ENCODE results near the gene BMP8A. TPM values are rescaled to one million over a fixed set of nuclear protein-coding genes. Genes with fewer than 3 reads are reported as not detected.

BMP8A gene
- total and polyA plus RNA-seq, 8 donors = 0.37 to 0.82 (median 0.64) TPM

DNA sequence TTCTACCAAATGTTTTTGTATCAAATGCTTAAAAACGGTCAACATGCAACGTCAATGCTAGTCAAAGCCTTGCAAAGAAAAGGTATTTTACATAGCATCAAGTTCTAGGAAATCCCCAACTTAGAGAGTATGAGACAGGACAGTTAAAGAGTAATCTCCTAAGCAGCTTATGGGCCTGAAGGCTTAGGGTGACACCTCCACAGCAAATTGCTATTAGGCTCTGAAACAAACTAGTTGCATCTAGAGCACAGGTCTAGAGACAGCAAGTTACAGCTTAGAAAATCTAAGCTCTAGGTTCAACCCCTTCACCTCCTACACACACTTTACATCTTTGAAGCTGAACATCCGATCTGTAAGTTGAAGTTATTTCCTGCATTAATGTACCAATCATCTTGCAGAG lies 71.5 kb downstream of the BMP8A start:
- no peak for DNase-seq
- intact Hi-C loops (cut with DNase I) = no loop called here
- H3K27ac ChIP-seq = no peak overlapping the region
- H3K27me3 ChIP-seq = no peaks in the 10 kb centered on the region
- ATAC-seq = no peak
- H3K4me1 ChIP-seq = no peaks in the 10 kb centered on the region
- TF ChIP-seq, protein P1, sequence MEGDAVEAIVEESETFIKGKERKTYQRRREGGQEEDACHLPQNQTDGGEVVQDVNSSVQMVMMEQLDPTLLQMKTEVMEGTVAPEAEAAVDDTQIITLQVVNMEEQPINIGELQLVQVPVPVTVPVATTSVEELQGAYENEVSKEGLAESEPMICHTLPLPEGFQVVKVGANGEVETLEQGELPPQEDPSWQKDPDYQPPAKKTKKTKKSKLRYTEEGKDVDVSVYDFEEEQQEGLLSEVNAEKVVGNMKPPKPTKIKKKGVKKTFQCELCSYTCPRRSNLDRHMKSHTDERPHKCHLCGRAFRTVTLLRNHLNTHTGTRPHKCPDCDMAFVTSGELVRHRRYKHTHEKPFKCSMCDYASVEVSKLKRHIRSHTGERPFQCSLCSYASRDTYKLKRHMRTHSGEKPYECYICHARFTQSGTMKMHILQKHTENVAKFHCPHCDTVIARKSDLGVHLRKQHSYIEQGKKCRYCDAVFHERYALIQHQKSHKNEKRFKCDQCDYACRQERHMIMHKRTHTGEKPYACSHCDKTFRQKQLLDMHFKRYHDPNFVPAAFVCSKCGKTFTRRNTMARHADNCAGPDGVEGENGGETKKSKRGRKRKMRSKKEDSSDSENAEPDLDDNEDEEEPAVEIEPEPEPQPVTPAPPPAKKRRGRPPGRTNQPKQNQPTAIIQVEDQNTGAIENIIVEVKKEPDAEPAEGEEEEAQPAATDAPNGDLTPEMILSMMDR (IDR thresholded peaks at IDR 0.05) = no peak
- peaks cover 4 to 97% of the 10 kb centered on the region in 2 donors for H3K36me3 ChIP-seq
- no peak overlapping the region for H3K4me3 ChIP-seq
- no peaks in the 10 kb centered on the region for H3K9me3 ChIP-seq

DNA sequence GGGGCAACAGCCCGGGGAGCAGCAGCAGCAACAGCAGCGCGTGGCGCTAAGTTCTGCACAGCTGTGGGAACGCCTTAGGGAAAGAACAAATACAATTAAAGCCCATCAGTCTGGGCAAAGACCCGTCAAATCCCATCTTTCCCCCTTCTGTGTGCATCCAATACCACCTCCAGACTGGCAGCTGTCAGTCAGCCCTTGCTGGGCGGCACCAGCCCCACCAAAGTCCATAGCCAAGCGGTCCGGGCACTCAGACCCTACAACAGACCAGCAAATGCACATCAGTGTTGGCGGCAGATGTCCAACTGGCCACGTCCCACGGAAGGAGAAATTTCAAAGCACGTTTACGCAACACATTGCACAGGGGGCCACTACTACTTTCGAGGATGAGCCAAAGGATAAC lies 72.2 kb downstream of the BMP8A start:
- Histone ChIP-seq H3K9me3 (no peaks in the 10 kb centered on the region), H3K36me3 (peaks cover 4 to 100% of the 10 kb centered on the region in 2 donors)

DNA sequence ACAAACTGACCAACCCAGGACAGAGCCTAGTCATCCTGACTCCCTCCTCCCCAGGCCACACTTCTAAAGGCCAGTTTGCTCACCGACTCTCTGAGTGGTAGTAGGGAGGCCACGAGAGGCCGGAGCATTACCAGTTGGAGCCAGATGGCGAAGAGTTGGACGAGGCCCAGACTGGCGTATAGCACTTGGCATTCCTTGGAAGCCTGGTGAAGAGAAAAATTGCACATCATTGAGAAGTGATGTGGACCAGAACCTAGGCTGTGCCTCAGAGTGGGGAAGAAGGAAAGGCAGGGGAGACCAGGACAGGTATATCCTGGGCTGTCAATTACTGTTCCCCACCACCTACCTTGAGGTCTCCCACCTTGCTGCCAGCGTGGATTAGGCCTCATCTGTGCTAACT lies 72.9 kb downstream of the BMP8A start:
- Histone ChIP-seq H3K36me3 (peaks cover 4 to 100% of the 10 kb centered on the region in 2 donors), H3K9me3 (no peaks in the 10 kb centered on the region), H3K4me1 (no peaks in the 10 kb centered on the region), H3K27me3 (no peaks in the 10 kb centered on the region), H3K4me3 (no peak overlapping the region), H3K27ac (no peak overlapping the region)
- intact Hi-C loops (cut with DNase I) = no loop called here
- ATAC-seq (no peak), DNase-seq (no peak)
- TF ChIP-seq, protein P1 (IDR thresholded peaks at IDR 0.05) = no peak

More for the DNA sequence above, 72.2 kb downstream of the BMP8A start:
- Histone ChIP-seq H3K27me3 (no peaks in the 10 kb centered on the region), H3K27ac (no peak overlapping the region), H3K4me3 (no peak overlapping the region), H3K4me1 (no peaks in the 10 kb centered on the region)
- ATAC-seq = no peak
- intact Hi-C loops (cut with DNase I) = no loop called here
- TF ChIP-seq, protein P1 (IDR thresholded peaks at IDR 0.05) = no peak
- no peak for DNase-seq

DNA sequence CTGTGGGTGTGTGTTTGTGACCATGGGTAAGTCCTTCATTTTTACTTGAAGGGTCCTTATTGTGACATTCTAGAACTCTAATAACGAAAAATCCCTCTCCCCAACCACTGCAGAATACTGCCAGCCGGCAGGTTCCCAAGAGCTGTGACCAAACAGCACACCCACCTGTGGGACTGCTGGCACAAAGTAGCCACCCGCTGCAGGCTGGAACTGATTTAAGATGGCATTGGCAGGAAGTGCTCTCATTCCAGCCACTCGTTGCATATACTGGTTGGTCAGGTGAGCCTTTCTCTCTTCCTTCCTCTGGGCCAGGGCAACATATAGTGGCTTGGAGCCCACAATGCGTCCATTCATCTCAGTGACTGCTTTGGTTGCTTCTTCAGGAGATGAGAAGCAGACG lies 73.5 kb downstream of the BMP8A start:
- ATAC-seq (no peak), DNase-seq (no peak)
- Histone ChIP-seq H3K27ac (no peak overlapping the region), H3K4me3 (no peak overlapping the region), H3K27me3 (no peaks in the 10 kb centered on the region), H3K4me1 (no peaks in the 10 kb centered on the region), H3K36me3 (peaks cover 5 to 100% of the 10 kb centered on the region in 2 donors), H3K9me3 (no peaks in the 10 kb centered on the region)
- intact Hi-C loops (cut with DNase I) = no loop called here
- TF ChIP-seq, protein P1 (IDR thresholded peaks at IDR 0.05) = no peak

DNA sequence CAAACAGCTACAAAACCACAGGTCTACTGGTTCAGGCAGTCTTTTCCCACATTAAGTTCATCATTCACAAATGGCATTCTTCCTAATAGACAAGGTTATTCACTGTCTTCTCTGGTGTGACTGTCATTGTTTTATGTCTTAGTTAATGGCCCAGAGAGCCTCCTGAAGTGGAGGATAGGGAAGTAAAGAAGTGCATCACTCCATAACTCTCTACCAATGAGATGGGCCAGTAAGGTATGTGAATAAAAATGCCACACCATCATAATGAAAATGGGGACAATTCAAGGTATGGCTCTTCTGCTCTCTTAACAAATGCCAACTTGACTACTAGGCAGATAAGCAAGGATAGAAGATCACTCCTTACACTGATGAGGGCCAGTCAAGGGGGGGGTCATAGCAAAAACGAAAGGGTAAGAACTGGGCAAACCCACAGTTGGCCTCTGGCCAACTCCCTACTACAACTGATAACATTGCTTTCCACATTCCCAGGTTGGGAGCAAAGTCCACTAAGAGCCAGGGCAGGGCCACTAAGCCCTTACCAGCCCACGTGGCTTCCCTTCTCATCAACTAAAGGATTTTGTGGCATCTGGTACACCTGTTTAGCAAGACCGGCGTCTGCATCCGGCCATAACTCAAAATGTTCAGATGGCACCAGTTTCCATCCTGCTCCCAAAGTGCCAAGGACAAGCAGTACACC lies 75.2 kb downstream of the BMP8A start:
- Histone ChIP-seq H3K36me3 (peaks cover 10 to 100% of the 10 kb centered on the region in 2 donors), H3K4me3 (no peak overlapping the region), H3K27ac (no peak overlapping the region), H3K9me3 (no peaks in the 10 kb centered on the region), H3K4me1 (no peaks in the 10 kb centered on the region), H3K27me3 (no peaks in the 10 kb centered on the region)
- ATAC-seq (peak; percentile 34), DNase-seq (no peak)
- TF ChIP-seq, protein P1 (IDR thresholded peaks at IDR 0.05) = no peak
- intact Hi-C loops (cut with DNase I) = no loop called here
